Liver (tissue), 9 donors: Measurements from ENCODE around the gene SUSD4. TPM values are rescaled to one million over a fixed set of nuclear protein-coding genes. Genes with fewer than 3 reads are reported as not detected.

Source experiments
- DNase-seq: peaks from one replicate; pipeline ENCODE4 v3.0.0-alpha.2; 2017; ENCODE audit warnings: low spot score
- H3K27ac ChIP-seq, 2 donors: one replicate each; pipeline ENCODE4 v1.7.0; 2013; ENCODE audit warnings: inconsistent platforms in 2 of 2, low read length in 2 of 2, control low read depth in 1 of 2, low read depth in 1 of 2, mild to moderate bottlenecking in 1 of 2
- H3K27me3 ChIP-seq, 4 donors: one replicate each; pipeline versions ENCODE4 v1.6.1 to v1.7.0; 2013; ENCODE audit warnings: low read length in 3 of 4, inconsistent platforms in 1 of 4, mild to moderate bottlenecking in 1 of 4, moderate library complexity in 1 of 4; ENCODE audit not compliant: control insufficient read depth in 4 of 4, insufficient read depth in 4 of 4
- H3K36me3 ChIP-seq, 4 donors: one replicate each; pipeline versions ENCODE4 v1.6.1 to v1.7.0; 2013; ENCODE audit warnings: low read length in 3 of 4, mild to moderate bottlenecking in 3 of 4, low read depth in 1 of 4, moderate library complexity in 1 of 4; ENCODE audit not compliant: control insufficient read depth in 4 of 4, insufficient read depth in 3 of 4
- H3K4me1 ChIP-seq, 4 donors: one replicate each; pipeline versions ENCODE4 v1.6.1 to v1.7.0; 2013; ENCODE audit warnings: low read length in 3 of 4, mild to moderate bottlenecking in 3 of 4, moderate library complexity in 1 of 4; ENCODE audit not compliant: control insufficient read depth in 4 of 4, insufficient read depth in 4 of 4
- H3K4me3 ChIP-seq, 3 donors: one replicate each; pipeline versions ENCODE4 v1.6.1 to v1.7.0; 2013; ENCODE audit warnings: low read length in 3 of 3, control low read depth in 1 of 3, low read depth in 1 of 3, mild to moderate bottlenecking in 1 of 3
- H3K9ac ChIP-seq, 2 donors: one replicate each; pipeline ENCODE4 v1.7.0; 2013; ENCODE audit warnings: low read length in 2 of 2, mild to moderate bottlenecking in 2 of 2, moderate library complexity in 2 of 2, control low read depth in 1 of 2, low read depth in 1 of 2
- H3K9me3 ChIP-seq, 4 donors: one replicate each; pipeline versions ENCODE4 v1.6.1 to v1.7.0; 2013; ENCODE audit warnings: low read length in 3 of 4; ENCODE audit not compliant: control insufficient read depth in 4 of 4
- ATF3 ChIP-seq: IDR thresholded peaks from 2 replicates; pipeline ENCODE4 v1.6.1; 2016; ENCODE audit warnings: antibody characterized with exemption
- CTCF ChIP-seq: fragments of 150-350 bp; IDR thresholded peaks from 2 replicates; pipeline ENCODE4 v1.5.1; 2017; ENCODE audit warnings: improper control_type of control experiment, low read depth, low read length; ENCODE audit not compliant: missing input control
- EGR1 ChIP-seq, 2 donors: IDR thresholded peaks; 2 replicates each; pipeline ENCODE4 v1.6.1; 2016 to 2018; ENCODE audit warnings: antibody characterized with exemption in 2 of 2, low read depth in 2 of 2
- FOXA1 ChIP-seq: IDR thresholded peaks from 2 replicates; pipeline ENCODE4 v1.6.1; 2016; ENCODE audit warnings: antibody characterized with exemption
- FOXA2 ChIP-seq: IDR thresholded peaks from 2 replicates; pipeline ENCODE4 v1.6.1; 2016; ENCODE audit warnings: antibody characterized with exemption
- GABPA ChIP-seq, 2 donors: IDR thresholded peaks in 1 of 2; conservative IDR thresholded peaks in 1 of 2; 2 replicates each; pipeline ENCODE4 v1.6.1; 2016; ENCODE audit warnings: antibody characterized with exemption in 2 of 2, mild to moderate bottlenecking in 1 of 2, moderate library complexity in 1 of 2
- HNF4A ChIP-seq, 2 donors: conservative IDR thresholded peaks; 2 replicates each; pipeline ENCODE4 v1.6.1; 2016; ENCODE audit warnings: antibody characterized with exemption in 2 of 2, mild to moderate bottlenecking in 2 of 2
- HNF4G ChIP-seq: IDR thresholded peaks from 2 replicates; pipeline ENCODE4 v1.6.1; 2016; ENCODE audit warnings: antibody characterized with exemption
- JUND ChIP-seq, 2 donors: IDR thresholded peaks; 2 replicates each; pipeline ENCODE4 v1.6.1; 2016; ENCODE audit warnings: antibody characterized with exemption in 2 of 2
- MAX ChIP-seq: IDR thresholded peaks from 2 replicates; pipeline ENCODE4 v1.6.1; 2016; ENCODE audit warnings: antibody characterized with exemption
- NR2F2 ChIP-seq: IDR thresholded peaks from 2 replicates; pipeline ENCODE4 v1.6.1; 2016; ENCODE audit warnings: antibody characterized with exemption
- RAD21 ChIP-seq, 2 donors: IDR thresholded peaks; 2 replicates each; pipeline ENCODE4 v1.6.1; 2016; ENCODE audit warnings: antibody characterized with exemption in 2 of 2, mild to moderate bottlenecking in 2 of 2
- REST ChIP-seq: IDR thresholded peaks from 2 replicates; pipeline ENCODE4 v1.6.1; 2016; ENCODE audit warnings: antibody characterized with exemption, mild to moderate bottlenecking
- RXRA ChIP-seq, 2 donors: IDR thresholded peaks; 2 replicates each; pipeline ENCODE4 v1.6.1; 2017 to 2018; ENCODE audit warnings: antibody characterized with exemption in 2 of 2, mild to moderate bottlenecking in 1 of 2
- SP1 ChIP-seq: IDR thresholded peaks from 2 replicates; pipeline ENCODE4 v1.6.1; 2018; ENCODE audit warnings: antibody characterized with exemption, mild to moderate bottlenecking
- TAF1 ChIP-seq: conservative IDR thresholded peaks from 2 replicates; pipeline ENCODE4 v1.6.1; 2016; ENCODE audit warnings: antibody characterized with exemption, mild to moderate bottlenecking
- YY1 ChIP-seq: IDR thresholded peaks from 2 replicates; pipeline ENCODE4 v1.6.1; 2016; ENCODE audit warnings: antibody characterized with exemption, mild to moderate bottlenecking
- ZBTB33 ChIP-seq: IDR thresholded peaks from 2 replicates; pipeline ENCODE4 v1.6.1; 2016; ENCODE audit warnings: antibody characterized with exemption
- WGBS: extraction: QIAGEN DNeasy Blood & Tissue Kit; methylation state at CpG from one replicate; pipeline ENCODE4 v1.1.7; 2013; 5-methylcytosine and 5-hydroxymethylcytosine counted together
- polyA plus RNA-seq, 2 donors: library from polyadenylated mRNA; stranded (reverse) in 1 of 2; unstranded in 1 of 2; fragments of 200-250 nt in 1 of 2; fragments of >200 nt in 1 of 2; fragmentation: Nextera tagmentation in 1 of 2; extraction: Ambion mirVana in 1 of 2; gene quantifications; one replicate each; pipeline versions ENCODE4 v1.2.1 to v1.2.3, GENCODE V29; 2013 to 2015
- total RNA-seq, 2 donors: library from RNA; depleted of rRNA; stranded (reverse); fragments of >200 nt; gene quantifications; one replicate each; pipeline ENCODE4 v1.2.3, GENCODE V29; 2014
- donor health status: healthy.
- donor health status: healthy.
- donor health status: healthy.
- donor health status: healthy.
- donor health status: healthy.

The SUSD4 gene
- total and polyA plus RNA-seq, 4 donors = 1.1 to 3.8 (median 1.8) TPM

- no peak for TF ChIP-seq FOXA2
- no peak for TF ChIP-seq HNF4G
- TF ChIP-seq SP1 = no peak
Measured at GRCh38 chr1:223338811-223339746, 24.9 kb downstream of the SUSD4 start (continued).

- Histone ChIP-seq H3K9me3 (no peaks in the 10 kb centered on the region), H3K4me3 (no peak overlapping the region), H3K4me1 (no peaks in the 10 kb centered on the region), H3K9ac (no peak overlapping the region), H3K36me3 (no peaks in the 10 kb centered on the region), H3K27me3 (no peaks in the 10 kb centered on the region), H3K27ac (no peak overlapping the region)
- DNase-seq = no peak
- TF ChIP-seq GABPA (IDR thresholded peaks at IDR 0.05 in 1 of 2, conservative IDR thresholded peaks at IDR 0.05 in 1 of 2) (no peak), JUND (IDR thresholded peaks at IDR 0.05) (no peak), HNF4G (no peak), FOXA1 (no peak), TAF1 (no peak), RAD21 (IDR thresholded peaks at IDR 0.05) (no peak), ATF3 (no peak), SP1 (no peak), MAX (no peak), RXRA (IDR thresholded peaks at IDR 0.05) (no peak), NR2F2 (no peak), REST (no peak), FOXA2 (no peak), HNF4A (conservative IDR thresholded peaks at IDR 0.05) (no peak), EGR1 (IDR thresholded peaks at IDR 0.05; ENCODE audit: low read depth in 2 of 2) (no peak), CTCF (no peak), ZBTB33 (no peak), YY1 (no peak)
- 83% methylated on average over 6 of the region's 6 CpGs for WGBS
Measured at GRCh38 chr1:223337174-223337869, 26.7 kb downstream of the SUSD4 start.
